GM21825 (cell line): ENCODE results near the gene KCNH5.

ENCODE experiments used
- ATAC-seq: cut with Tn5 transposase; IDR thresholded peaks from one replicate; pipeline ENCODE4 v1.9.1; 2021; ENCODE audit warnings: mild to moderate bottlenecking, moderate library complexity; ENCODE audit not compliant: unreplicated experiment

Gene KCNH5

GRCh38 chr14:62745496-62745895 is 299.8 kb downstream of the KCNH5 start:
- ATAC-seq, result no peak

GRCh38 chr14:62743560-62743959 is 301.7 kb downstream of the KCNH5 start:
- no peak for ATAC-seq

DNA sequence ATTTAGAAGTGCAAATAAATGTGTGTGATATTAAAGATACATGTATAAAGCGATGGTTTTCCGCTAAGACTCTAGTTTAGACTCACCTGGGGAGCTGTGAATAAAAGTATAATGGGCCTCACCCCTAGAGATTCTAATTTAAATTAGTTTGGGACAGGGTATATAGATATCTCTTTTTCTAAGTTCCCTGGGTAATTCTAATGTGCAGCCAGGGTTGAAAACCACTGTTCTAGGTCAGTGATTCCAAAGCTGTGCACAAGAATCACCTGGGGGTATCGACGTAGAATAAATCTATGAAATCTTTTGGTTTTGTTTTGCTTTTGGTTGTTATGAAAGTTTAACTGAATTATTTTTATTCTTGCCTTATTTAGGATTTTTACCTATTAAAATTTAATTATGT is 302.1 kb downstream of the KCNH5 start:
- ATAC-seq, result no peak

DNA sequence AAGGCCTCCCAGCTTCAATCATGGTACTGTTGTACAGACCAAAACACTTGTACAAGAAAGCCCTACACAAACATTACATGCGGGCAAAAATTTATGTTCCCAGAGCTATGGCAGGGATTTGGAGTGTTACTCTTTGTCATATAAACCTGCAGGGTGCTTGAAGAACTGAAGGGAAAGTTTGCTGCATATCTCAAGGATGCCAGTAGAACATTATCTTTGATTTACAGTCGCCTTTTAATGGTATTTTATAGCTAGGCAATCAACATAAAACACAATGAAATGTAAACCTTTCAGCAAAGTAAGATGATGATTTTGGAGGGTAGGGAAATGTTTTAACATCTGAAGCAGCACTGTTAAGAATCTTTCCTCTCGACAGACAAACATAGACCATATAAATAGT is 305.6 kb downstream of the KCNH5 start:
- ATAC-seq, result no peak

DNA sequence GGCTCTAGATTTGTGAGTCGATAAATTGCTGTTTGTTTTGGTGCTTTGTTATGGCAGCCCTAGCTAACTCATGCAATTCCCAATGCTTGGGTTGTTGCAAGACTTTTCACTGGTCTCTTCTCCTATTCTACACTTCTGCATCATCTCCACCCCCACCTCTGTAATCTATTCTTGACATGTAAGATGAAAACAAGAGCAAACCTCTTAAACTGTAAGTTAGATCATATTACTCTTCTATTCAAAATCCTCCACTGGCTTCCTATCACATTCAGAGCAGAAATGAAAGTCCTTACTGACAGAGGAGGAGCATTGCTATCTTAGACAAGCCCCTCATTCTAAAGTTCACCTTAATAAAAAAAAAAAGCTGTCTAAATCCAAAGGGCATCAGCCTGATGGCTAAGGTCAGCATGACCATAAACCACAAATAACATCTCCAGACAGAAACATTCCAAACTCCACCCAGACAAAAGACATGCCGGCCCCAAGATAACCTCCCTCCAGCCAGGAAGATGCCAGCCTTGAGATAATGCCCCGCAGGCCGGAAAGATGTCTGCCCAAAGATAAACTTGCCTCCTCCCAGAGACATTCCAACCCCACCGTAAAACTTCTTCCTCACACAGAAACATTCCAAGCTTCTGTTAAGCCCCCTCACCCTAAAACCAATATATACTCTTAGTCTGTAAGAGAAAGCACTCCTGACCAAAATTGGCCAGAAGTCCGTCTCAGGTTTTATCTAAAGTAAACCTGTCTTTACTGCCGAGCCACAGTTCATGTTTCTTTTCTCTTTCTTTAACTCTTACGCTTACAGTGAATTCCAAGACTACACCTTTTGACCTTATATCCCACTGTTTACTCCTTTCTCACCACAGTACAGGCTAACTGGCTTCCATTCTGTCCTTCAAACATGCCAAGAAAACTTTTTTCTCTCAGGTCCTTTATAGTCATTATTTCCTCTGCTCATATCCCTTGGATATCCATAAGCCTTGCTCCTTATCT is 308.9 kb downstream of the KCNH5 start:
- ATAC-seq, result no peak

GRCh38 chr14:62734831-62735230 is 310.4 kb downstream of the KCNH5 start:
- ATAC-seq, result no peak

GRCh38 chr14:62722406-62722805 is 322.9 kb downstream of the KCNH5 start:
- ATAC-seq, result no peak

DNA sequence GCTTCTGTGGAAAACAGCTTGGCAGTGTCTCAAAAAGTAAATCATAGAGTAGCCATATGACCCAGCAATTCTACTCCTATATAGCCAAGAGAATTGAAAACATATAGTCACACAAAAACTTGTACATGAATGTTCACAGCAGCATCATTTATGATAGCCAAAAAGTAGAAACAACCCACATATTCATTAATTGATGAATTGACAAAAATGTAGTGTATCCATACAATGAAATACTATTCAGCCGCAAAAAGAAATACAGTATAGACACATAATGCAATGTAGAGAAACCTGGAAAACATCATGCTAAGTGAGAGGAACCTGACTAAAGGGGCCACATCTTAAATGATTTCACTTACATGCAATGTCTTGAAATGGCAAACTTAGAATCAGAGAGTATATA is 326.6 kb downstream of the KCNH5 start:
- ATAC-seq, result no peak

DNA sequence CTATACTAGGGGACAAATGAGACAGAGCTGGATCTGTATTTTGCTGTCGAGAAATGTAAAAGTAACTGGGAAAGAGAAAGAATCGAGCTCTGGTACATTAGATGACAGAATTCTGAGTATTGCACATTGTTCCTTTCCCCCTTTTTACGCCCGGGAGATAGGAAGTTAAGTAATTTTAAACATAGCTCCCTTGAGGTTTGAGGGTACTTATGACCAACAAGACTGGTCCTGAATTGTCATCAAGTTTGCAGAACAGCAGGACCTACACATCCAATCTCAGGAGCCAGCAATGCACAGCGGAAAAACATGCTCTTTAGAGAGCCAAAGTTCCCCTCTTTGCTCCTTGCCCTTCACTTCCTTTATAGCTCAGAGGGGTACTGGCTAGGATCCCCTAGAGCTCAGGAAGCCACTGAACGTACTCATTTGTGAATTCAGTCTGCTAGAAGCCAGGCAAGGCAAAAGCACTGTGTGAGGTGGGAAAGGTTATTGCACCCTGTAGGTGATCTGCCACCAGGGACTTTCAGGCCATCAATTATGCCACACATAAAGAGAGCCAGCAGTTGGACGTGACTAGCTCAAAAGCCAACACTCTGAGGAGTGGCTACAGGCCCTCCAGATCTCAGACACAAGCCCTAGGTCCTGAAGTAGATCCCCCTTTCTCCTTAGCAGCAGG is 333.8 kb downstream of the KCNH5 start:
- no peak for ATAC-seq

DNA sequence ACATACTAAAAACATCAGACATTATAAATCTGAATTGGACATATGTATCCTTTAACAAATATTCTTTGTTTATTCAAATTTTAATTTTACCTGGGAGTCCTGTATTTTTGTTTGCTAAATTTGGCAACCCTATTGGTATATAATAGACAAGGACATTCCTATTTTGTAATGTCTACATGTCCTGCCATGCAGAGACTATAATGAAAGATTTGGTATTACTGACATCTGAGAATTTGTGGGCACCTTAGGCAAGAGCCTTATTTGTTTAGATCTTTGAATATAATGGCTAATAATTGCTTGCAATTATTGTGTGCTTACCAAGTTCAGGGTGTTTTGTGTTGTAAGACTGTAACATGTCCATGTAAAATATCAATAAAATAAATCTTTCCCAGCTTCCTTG is 334.4 kb downstream of the KCNH5 start:
- ATAC-seq, result no peak

DNA sequence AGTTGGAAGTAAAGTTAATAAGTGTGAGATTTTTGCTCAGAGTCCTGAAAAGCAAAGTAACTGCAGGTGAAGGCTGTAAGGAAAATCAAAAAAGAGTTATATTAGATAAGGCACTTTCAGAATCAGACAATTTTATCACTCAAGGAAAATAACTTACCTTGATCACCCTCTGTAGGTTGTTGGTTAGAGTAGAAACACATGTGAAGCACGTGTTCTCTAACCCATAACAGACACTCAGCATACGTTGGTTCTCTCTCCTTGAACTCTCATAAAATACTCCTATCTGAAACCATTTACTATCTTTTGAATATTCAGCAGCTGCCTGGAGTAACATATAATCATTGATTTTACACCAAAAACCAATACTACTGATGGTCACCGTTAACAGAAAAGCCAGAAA is 335.5 kb downstream of the KCNH5 start:
- ATAC-seq, result no peak

GRCh38 chr14:62706217-62706616 is 339.0 kb downstream of the KCNH5 start:
- no peak for ATAC-seq

- ATAC-seq, result no peak
Measured at GRCh38 chr14:62697461-62697860, 347.8 kb downstream of the KCNH5 start.

- no peak for ATAC-seq
Measured at GRCh38 chr14:62696929-62697328, 348.3 kb downstream of the KCNH5 start.

DNA sequence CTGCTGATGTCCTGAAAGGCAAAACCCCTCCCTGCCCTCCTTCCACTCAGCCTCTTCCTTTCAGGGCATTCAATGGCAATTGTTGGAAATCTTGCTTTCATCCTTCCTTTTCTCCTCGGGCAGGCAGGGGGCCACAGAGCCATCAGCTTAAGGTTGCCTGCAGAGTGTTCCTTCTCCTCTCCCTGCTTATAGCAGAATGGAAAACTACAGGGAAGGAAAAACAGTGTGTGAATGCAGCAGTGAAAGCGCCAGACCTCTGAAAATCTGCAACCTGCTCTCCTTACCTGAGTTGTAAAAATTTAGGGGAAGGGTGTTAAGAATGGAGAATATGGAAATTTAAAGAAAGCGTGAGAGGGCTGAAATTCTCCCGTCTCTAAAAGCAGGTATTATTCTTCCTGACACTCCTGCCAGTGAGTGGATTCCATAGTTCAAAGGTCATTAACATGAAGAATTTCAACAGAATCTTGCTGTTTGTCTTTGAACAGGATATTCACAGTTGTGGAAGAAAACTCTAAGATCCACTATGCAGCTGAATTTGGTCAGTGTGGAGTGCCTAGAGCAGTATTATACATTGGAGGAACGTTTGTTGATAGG is 348.8 kb downstream of the KCNH5 start:
- ATAC-seq, result no peak

- ATAC-seq, result no peak
Measured at GRCh38 chr14:62694075-62694474, 351.2 kb downstream of the KCNH5 start.

DNA sequence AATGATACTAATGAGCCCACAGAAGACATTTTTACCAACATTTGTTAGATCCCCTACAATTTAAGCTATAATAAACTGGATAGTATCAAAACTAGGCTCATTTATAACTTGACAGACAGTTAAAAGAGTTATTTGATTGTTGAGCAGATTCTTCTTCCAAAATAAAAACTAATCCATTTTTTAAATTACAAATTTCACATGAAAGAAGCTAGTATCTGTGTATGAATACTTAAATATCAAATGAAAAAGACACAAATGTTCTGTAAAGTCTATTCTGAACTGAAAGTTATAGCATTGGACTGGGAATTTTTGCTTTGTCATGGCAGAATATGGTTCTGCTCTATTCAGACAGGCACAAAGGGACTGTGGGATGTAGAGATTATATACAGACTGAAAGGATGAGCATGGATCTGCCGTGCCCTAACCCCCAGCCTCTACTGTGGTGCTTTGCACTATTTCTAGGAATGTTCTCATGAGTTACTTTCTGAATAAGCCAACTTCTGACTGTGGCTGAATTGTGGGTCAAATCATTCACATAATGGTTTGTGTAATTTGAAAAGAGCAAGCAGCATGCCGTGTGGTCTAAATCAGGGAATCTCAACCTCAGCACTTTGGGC is 352.7 kb downstream of the KCNH5 start:
- no peak for ATAC-seq

GRCh38 chr14:62691647-62692489 is 353.4 kb downstream of the KCNH5 start:
- no peak for ATAC-seq

DNA sequence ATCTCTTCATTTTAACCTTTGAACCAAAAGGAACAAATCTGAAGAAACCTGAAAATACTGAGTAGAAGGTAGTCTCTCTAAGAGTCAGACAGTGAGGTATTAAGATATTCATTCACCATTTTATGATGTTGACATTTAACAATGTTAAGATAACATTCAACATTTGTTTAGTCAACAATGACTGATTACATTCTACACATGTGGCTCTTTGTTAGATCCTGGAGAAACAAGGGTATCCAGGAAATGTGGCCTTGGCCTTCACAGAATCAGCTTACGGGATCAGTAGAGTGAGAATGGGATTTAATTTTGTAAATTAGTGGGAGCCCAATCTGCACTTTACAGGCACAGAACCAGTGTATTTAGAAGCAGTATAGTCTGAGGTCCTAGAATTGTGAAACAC is 355.5 kb downstream of the KCNH5 start:
- no peak for ATAC-seq

- no peak for ATAC-seq
Measured at GRCh38 chr14:62687818-62688217, 357.4 kb downstream of the KCNH5 start.
